ELR (cell line): ENCODE results near the gene S100A12.

Source experiments
- DNase-seq: peaks from one replicate; pipeline ENCODE4 v3.0.0-alpha.2; 2015; ENCODE audit warnings: low read depth

Gene S100A12

GRCh38 chr1:153368495-153368894, 6.9 kb downstream of the S100A12 start:
- DNase-seq, result no peak

GRCh38 chr1:153367090-153367489, 8.3 kb downstream of the S100A12 start:
- DNase-seq, result no peak

- DNase-seq, result no peak
Measured at GRCh38 chr1:153366261-153366660, 9.2 kb downstream of the S100A12 start.

- DNase-seq, result no peak
Measured at GRCh38 chr1:153365696-153366095, 9.7 kb downstream of the S100A12 start.

- no peak for DNase-seq
Measured at GRCh38 chr1:153364766-153365666, 10.4 kb downstream of the S100A12 start.

- DNase-seq, result no peak
Measured at GRCh38 chr1:153364156-153364555, 11.3 kb downstream of the S100A12 start.

- DNase-seq, result no peak
Measured at GRCh38 chr1:153363641-153364040, 11.8 kb downstream of the S100A12 start.

- no peak for DNase-seq
Measured at GRCh38 chr1:153362187-153362775, 13.1 kb downstream of the S100A12 start.

GRCh38 chr1:153361480-153362109, 13.8 kb downstream of the S100A12 start:
- DNase-seq, result no peak

GRCh38 chr1:153360592-153361479, 14.6 kb downstream of the S100A12 start:
- no peak for DNase-seq

- DNase-seq, result no peak
Measured at GRCh38 chr1:153360190-153360589, 15.2 kb downstream of the S100A12 start.

- no peak for DNase-seq
Measured at GRCh38 chr1:153359241-153359640, 16.2 kb downstream of the S100A12 start.

GRCh38 chr1:153358691-153358975, 16.8 kb downstream of the S100A12 start:
- DNase-seq, result no peak

GRCh38 chr1:153357853-153358690, 17.3 kb downstream of the S100A12 start, which contains the start of gene S100A9:
Gene S100A9, plus strand, starts transcription at chr1:153357854. Its CDS starts 430 bp downstream, at chr1:153358284.
- no peak for DNase-seq

- no peak for DNase-seq
Measured at GRCh38 chr1:153357076-153357852, 18.2 kb downstream of the S100A12 start.

- DNase-seq, result no peak
Measured at GRCh38 chr1:153356392-153357075, 18.9 kb downstream of the S100A12 start.

GRCh38 chr1:153355445-153356071, 19.9 kb downstream of the S100A12 start:
- DNase-seq, result peak; percentile 76

- no peak for DNase-seq
Measured at GRCh38 chr1:153354515-153355193, 20.8 kb downstream of the S100A12 start.
